EL (cell line): ENCODE measurements around the gene NKRF.
A peak's percentile ranks its signal among the peaks of the same experiment; 100 is the strongest.

Source experiments
- DNase-seq: peaks from one replicate; pipeline ENCODE4 v3.0.0-alpha.2; 2016

Gene NKRF

DNA sequence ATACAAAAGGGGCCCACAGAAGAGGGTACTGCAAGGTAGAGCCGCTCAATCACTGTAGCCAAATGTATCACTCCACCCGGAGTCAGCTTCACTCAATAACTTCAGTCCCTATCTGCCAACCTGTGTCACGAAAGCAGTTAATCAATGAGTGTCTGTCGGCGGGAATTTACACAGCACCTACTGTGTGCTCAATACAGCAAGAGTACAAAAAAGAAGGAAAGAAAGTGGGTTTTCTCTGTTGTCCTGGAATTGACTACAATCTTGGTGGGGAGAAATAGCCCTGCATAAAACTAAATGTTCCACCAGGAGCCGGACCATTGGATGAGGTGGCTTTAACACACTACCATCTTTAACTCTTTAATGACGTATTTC, 780 bp upstream of the NKRF start:
- DNase-seq = no peak

DNA sequence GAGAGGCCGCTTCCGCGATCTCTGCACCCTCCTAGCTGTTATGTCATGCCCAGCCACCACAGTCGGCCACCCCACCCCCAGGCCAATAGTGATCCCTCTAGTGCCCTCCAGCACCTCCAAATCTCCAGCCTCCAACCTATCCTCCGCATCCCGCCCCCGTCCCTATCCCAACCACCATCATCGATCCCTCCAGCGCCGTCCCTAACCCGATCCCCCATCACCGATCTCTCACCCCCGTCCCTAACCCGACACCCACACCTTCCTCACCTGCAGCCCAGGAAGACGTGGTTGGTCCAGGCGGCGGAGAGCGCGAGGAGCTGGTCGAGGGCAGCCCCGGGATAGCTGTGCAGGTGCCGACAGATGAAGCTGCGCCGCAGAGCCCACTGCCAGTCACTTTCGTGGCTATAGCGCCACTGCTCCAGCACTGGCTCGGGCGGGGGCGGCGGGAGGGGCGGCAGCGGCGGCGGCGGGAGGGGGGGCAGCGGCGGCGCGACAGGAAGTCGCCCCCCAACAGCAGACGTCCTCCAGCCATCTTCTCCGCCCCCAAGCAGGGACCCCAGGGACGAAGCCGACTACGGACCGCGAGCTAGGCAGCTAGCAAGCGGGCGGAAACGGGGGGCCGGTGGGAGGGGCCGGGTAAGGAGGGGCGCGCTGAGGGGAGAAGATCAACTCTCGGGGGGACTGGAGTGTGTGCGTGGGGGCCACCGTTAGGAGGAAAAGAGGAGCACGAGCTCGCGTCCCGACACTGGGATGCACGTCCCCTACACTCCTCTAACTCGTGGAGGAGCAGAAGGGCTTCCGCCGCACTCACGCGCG, 552 bp downstream of the NKRF start:
- peak; percentile 20 for DNase-seq

DNA sequence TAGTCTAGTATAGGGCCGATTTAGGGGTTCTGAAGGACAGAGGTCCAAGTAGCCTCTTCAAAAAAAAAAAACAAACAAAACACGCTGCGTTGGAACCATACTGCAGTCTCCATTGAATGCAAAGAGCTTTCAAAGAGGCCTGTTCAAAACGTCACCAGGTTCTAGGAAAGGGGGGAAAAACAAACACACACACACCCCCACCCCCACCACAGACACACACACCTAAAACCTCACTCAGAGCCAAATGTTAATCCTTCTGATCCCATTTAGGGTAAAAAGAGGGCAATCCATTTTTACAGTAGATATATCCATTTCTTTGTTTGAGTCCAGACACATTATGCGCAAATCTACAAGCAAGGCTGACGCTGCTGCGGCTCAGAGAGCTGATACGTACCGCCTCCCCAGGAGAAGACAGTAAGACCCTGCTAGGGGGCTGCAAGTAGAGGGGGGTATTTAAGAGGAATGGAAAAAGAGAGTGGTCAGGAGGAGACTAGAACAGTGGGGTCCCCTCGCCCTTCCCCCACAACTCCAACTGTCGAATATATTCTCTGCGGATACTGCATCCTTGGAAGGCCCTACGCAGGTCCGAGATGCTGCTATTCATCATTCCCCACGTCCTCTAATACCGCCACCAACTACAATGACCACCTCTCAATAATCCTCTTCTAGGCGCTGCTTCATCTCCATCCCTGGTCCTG, 1.3 kb downstream of the NKRF start:
- no peak for DNase-seq

DNA sequence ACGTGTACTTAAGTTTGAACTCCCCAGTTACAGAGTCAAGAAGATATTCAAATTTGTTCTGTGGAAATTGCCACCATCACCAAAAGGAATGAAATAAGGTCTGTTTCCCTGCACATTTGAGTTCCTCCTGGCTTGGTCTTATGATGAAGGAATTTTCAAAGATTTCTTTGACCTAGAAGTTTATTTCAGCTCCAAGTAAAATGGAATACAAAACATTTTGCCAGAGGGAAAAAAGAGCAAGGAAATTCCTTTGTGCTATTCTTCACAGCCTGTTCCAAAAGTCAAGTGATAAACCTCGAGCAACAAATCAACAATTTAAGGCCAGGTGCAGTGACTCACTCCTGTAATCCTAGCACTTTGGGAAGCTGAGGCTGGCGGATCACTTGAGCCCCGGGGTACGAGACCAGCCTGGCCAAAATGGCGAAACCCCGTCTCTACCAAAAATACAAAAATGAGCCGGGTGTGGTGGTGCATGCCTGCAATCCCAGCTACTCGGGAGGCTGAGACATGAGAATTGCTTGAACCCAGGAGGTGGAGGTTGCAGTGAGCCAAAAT, 3.4 kb downstream of the NKRF start:
- no peak for DNase-seq

DNA sequence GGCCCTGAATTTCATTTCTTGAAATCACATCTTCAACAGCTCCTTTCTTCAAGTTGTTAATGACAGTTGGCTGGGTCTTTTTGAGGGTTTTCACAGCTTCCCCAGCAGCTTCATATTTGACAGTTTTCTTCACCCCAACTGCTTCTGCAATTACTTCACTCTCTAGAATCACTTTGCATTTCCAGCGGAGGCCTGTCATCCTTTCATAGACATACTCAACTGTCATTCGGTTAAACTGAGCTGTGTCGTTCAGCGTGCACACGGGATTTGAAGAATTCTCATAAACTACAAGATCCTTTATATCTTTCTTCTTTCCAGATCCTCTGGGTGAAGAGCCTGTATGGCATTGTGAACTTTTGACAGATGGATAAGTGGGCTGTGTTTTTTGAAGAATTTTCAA, 16.4 kb downstream of the NKRF start:
- DNase-seq = no peak

DNA sequence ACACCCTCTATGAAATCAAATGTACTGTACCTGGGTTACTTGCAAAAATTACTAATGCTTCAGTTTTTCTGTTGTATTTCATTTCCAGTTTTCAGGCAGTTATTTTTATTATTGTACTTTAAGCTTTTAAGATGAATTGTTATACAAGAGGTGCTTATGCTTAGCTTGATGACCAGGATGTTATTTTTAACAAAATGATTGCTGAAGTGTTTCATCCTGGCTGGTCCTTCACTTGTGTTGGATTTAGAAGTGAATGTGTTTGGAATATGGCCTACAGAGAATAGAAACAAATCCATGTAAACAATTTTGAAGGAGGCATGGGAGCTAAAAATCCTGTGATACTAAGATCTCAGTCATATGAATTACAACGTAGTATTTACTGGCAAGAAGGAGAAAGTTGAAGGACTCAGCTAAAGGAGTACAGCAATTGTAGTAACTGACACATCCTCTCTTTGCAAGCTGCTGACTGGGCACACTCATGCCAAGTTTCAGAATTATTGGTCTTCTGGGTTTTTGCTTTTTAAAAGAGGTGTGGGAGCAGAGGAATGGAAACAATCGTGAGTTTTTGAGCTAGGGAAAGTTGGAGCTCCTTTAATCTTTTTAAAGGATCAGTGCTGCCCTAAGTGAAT, 22.7 kb downstream of the NKRF start:
- DNase-seq = no peak

DNA sequence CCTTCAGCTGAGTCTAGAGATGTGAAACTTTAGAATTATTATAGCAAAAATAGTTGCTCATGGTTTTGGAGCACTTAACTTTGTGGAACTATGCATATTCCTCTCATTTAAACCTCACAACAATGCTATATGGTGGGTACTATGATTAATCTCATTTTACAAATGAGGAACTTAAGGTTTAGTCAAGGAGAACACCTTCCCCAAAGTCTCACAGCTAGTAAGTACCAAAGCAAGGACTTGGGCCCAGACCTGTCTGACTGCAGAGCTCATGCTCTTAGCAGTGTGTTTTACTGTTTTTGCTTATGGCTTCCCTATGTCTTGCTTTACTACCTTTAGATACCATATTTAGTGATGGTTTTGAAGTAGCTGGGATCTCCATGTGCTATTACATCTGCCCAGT, 26.8 kb downstream of the NKRF start:
- DNase-seq = no peak

DNA sequence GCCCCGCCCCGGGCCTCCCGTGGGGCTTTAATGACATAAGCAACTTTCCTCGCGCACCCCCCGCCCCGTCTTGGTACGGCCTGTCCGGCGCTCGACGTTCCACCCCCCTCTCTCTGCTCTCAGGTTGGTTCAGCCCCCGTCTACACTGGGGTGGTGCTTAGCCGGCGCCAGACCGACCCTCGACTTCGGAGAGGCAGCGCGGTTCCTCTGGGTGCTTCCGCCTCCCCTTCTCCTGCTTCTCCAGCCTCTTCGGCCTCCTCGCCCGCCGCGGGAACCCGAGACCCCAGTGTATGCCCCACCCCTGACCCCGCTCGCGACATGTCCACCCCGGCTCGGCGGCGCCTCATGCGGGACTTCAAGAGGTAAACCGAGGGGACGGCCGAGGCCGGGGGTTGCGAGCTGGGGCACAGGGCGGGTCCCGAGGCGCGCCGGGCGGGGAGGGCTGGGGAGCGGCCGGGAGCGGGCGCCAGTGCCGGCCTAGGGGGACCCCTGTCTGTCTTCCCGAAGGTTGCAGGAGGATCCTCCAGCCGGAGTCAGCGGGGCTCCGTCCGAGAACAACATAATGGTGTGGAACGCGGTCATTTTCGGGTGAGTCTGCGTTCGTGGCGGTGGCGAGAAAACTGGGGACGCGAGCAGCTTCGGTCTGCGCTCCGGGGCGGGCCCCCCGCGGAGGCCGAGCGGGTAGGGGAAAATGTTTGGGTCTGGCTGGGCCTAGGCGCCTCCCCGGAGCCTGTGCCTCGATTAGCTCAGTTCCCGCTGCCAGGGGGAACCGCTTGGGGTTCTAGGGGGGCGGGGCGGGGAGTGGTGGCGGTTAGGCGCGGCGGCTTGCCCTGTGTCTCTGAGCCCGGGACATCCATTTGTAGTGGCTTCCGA, 31.6 kb downstream of the NKRF start, which contains the start of gene UBE2A:
Gene UBE2A (plus strand): TSS at position 170 of the 873 bp plus-strand sequence. CDS start 149 bp downstream, at position 319.
- peak; percentile 89 for DNase-seq

DNA sequence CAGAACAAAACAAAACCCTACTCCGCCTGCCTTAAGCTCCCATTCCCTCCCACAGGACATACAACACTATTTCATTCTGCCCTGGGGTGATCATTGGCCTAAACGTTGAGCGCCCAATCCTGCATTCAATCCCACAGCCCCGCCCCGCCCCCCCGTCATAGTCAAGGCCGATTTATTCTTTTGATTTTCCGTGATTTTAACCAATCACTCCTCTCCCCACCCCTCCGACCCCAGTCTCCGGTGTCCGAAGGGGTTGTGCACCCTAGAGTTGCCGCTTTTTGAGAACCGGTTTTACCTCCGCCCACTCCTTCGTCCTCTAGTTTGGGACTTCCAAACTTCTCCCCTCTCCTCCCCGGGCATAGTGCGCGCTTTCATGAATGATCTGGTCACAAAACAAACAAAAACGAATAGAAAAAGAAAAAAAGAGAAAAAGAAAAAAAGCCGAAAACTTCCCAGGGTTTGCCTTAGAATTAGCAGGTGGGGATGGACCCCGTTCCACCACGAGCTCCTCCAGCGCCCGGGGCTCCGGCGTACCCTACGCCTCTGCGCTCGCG, 32.3 kb downstream of the NKRF start:
- peak; percentile 51 for DNase-seq

DNA sequence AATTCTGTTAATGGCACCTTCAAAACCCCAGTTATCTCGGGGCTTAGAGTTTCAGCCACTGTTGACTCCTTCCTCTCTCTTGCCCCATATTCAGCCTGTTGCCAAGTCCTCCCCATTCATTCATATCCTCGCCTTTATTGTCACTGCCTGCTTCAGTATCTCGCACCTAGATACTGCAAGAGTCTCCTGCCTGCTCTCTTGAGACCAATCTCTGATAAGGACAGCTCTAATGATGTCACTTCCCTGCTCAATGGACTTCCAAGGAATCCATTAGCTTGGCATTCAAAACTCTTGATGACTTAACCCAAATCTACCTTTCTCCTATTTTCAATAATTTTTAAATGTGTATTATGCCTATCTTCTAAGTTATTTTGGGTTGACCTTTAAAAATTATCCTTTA, 33.0 kb downstream of the NKRF start:
- DNase-seq = no peak

DNA sequence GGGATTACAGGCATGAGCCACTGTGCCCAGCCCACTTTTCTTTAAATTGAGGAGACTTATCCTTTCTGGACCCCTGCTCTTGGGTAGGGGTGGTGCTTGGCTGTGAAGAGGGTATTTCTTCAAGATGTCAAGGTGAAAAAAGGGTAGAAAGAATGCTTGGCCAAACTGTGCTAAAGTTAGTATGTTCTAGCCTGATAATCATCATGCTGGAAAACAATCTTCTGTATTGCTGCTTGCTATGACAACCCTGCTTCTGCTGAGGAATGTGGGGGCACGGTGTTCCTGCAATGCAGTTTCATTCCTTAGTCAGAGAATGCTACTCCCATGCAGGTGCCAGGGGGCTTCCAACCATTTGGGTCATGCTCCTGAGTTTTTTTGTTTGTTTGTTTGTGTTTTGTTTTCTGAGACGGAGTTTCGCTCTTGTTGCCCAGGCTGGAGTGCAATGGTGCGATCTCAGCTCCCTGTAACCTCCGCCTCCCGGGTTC, 35.8 kb downstream of the NKRF start:
- DNase-seq = no peak

DNA sequence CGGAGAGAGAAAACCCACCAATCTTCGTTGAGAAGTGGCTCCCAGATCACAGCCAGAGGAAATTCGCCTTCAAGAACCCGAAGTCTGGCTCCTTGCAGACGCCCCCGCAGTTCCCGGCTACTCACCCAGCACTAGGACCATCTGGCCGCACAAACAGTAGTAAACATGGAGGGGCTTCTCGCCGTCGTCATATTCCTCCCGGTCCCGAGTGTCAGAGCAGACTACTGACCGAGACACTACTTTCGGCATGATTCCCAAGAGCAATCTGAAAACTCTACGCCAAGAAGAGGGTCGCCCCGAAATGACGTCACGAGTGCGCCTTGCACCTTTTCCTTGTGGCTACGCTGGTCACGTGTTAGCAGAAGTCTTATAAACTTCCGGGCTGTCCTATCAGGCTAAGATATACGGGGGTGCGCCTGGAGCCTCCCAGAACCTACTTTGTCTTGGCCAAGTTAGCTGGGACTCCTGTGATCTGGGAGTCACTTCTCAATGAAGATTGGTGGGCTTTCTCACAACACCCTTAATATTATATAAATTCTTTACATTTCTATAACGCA, 41.0 kb downstream of the NKRF start, which contains the start of gene STEEP1:
Gene STEEP1 (minus strand): TSS at position 303 of the 557 bp plus-strand sequence. CDS start 54 bp downstream, at position 249.
- peak; percentile 91 for DNase-seq

DNA sequence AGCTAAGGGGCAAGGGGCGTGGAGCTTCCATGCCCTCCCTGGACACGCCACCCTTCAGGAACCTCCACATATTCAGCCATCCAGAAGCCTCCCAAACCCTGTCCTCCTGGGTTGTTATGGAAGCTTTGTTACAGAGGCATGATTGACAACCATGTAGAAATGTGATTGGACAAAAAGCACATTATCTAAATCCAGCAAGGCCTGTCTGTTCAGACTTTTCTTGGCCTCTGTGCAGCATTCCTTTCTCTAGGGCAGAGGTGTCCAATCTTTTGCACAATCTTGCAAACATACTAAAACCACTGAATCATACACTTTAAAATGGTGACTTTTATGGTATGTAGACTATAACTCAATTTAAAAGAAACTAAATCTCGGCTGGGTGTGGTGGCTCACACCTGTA, 53.7 kb downstream of the NKRF start:
- peak; percentile 21 for DNase-seq

DNA sequence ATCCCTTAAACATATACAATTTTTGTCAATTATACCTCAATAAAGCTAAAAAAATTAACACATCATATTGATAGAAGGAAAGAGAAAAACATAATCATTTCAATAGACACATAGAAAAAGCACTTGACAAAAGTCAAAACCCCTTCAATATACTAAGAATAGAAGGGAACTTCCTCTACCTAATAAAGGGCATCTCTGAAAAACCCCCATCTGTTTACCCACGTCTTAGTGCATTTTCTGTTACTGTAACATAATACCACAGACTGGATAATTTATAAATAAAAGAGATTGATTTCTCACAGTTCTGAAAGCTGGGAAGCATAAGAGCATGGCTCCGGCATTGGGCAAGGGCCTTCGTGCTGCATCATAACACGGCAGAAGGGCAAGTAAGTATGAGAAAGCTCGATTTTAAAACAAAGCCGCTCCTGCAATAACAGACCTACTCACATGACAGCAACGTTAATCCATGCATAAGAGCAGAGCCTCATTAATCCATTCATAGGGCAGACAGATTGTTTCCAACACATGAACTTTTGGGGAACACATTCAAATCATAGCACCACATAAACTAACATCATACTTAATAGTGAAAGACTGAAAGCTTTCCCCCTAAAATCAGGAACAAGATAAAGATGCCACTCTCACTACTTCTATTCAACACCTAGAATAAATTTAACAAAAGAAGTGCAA, 56.8 kb downstream of the NKRF start:
- no peak for DNase-seq

DNA sequence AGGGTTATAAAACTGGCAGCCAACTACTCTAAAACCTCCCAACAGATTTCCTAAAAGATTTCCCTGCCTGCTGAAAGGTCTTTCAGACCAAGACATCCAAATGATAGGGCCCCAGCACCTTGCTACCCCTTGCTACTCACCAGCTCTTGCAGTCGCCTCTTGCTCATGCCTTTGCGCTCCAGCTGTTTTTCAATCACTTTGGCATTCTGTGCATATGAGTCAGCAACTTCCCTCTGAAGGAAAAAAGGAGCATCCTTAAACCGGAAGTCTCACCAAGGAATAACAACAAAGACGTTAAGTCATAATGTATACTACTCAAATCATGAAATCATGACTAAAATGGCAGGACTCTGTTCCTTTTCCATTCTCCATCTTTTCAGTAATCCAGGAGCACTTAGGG, 65.0 kb downstream of the NKRF start:
- DNase-seq = peak; percentile 81

DNA sequence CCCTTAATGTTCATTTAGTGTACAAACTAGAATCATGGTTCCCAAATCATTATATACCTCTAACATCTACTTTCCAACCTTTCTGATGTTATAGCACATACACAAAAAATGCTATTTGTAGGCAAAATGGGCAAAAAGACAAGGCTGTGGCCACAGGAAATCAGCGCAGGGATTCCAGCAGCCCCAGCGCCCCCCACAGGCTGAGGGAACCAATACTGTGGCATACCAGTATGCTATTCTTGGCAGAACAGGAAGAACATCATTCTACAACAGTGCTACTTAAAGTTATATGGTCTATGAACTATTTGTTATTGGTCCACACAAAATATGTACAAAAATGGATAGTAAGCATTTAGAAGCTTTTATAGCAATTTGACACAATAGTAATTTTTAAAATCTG, 66.4 kb downstream of the NKRF start:
- DNase-seq = no peak
